Fibroblast of lung (primary cell): ENCODE data around the gene OR51V1.

Experiments used
- CTCF ChIP-seq, 2 donors: IDR thresholded peaks in 1 of 2; conservative IDR thresholded peaks in 1 of 2; 1 replicate in 1 of 2; 2 replicates in 1 of 2; pipeline ENCODE4 v1.5.1; 2011 to 2012; ENCODE audit warnings: low read length in 2 of 2, control low read depth in 1 of 2, inconsistent platforms in 1 of 2, low read depth in 1 of 2, mild to moderate bottlenecking in 1 of 2
- EZH2 ChIP-seq: IDR thresholded peaks from 2 replicates; pipeline ENCODE4 v1.5.1; 2012; ENCODE audit warnings: low read length, control low read depth, mild to moderate bottlenecking; ENCODE audit errors: missing control alignments

DNA sequence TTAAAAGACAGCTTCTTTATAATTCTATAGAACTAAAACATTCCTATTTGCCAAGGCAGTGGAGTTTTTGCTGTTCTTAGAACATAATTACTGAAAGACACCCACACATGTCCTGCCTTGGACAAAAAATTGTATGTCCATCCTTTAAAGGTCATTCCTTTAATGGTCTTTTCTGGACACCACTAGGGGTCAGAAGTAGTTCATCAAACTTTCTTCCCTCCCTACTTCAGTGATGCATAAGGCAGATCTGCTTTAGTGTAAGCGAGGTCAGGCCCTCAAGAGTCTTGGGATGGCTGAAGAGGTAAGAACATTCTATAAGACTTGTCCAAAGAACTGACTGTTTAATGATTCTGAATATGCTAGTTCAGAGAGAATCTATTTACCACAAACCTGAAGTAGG, 4.3 kb upstream of the OR51V1 start:
- peak; percentile 66 to 68 for TF ChIP-seq CTCF (conservative IDR thresholded peaks at IDR 0.05 in 1 of 2, IDR thresholded peaks at IDR 0.05 in 1 of 2; ENCODE audit: low read depth in 1 of 2, low read length in 2 of 2)
- no peak for TF ChIP-seq EZH2
